Muscle of arm (tissue), 12 donors: ENCODE results near the gene CCNF. TPM values are rescaled to one million over a fixed set of nuclear protein-coding genes. Genes with fewer than 3 reads are reported as not detected.
A peak's percentile ranks its signal among the peaks of the same experiment; 100 is the strongest.
"Not testable (repeated sequence)": the region's sequence is repeated elsewhere in the genome, so short reads cannot be mapped to it uniquely, and the experiment has no call there.

ENCODE experiments used
- DNase-seq: peaks from one replicate; pipeline ENCODE4 v3.0.0-alpha.2; 2013
- polyA plus RNA-seq, 12 donors: library from polyadenylated mRNA; unstranded; fragments of 120-200 nt; gene quantifications; one replicate each; pipeline ENCODE4 v1.2.1, GENCODE V29; 2013; ENCODE audit not compliant: insufficient read length in 12 of 12

The CCNF gene
- polyA plus RNA-seq, 12 donors, result 3.3 to 9.5 (median 6.5) TPM; not detected in 1

DNA sequence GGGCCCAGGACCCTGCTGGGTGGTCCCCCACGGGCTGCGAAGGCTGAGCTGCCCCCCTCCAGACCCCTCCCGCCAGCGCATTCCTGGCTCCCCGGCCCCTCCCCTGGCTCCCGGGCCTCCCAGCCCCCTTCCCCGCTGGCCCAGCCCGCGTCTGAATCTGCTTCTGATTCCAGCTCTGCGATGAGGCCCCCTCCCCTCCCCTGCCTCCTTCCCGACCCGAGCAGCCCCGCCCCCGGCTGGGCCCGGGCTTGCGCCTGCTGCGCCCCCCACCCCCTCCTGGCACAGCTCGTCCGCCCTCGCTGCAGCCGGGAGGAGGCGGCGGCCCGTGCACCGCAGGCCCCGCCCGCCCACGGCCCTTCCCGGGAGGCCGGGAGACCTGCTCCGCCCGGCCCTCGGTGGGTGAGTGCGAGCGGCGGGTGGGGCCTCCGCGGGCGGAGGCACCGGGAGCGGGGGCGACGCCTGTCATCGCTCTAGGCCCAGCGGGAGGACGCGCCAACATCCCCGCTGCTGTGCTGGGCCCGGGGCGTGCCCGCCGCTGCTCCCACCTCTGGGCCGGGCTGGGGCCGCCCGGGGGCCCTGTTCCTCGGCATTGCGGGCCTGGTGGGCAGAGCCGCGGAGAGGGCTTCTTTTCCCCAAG lies 41.9 kb downstream of the CCNF start, which contains the start of gene NTN3:
Gene NTN3, plus strand, starts transcription at position 282 of the 637 bp plus-strand sequence. CDS start 405 bp downstream, outside the sequence.
- DNase-seq, result peak; percentile 65

GRCh38 chr16:2471653-2472487 lies 42.6 kb downstream of the CCNF start:
- DNase-seq, result no peak

DNA sequence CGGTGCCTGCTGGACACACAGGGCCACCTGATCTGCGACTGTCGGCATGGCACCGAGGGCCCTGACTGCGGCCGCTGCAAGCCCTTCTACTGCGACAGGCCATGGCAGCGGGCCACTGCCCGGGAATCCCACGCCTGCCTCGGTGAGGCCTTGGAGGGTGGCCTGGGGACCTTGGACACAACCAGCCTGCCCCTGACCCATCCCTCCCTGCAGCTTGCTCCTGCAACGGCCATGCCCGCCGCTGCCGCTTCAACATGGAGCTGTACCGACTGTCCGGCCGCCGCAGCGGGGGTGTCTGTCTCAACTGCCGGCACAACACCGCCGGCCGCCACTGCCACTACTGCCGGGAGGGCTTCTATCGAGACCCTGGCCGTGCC lies 43.2 kb downstream of the CCNF start:
- no peak for DNase-seq

DNA sequence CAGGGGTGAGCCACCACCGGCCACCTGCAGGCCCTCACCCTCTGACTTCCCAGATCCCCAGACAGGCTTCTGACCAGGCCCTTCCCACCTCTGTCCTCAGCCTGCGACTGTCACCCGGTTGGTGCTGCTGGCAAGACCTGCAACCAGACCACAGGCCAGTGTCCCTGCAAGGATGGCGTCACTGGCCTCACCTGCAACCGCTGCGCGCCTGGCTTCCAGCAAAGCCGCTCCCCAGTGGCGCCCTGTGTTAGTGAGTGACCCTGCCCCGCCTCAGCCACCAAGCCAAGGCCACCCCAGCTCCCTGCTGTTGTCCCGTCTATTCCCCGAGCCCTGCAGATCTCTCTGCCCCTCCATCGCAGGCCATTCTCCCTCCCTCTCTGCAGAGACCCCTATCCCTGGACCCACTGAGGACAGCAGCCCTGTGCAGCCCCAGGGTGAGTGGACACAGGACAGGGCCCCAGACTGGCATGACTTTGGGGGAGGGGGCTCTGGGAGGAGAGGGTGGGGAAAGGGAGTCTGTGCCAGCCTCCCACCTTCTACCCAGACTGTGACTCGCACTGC lies 43.7 kb downstream of the CCNF start:
- DNase-seq, result no peak

GRCh38 chr16:2473446-2473926 lies 44.2 kb downstream of the CCNF start:
- no peak for DNase-seq

GRCh38 chr16:2473999-2474876 lies 45.0 kb downstream of the CCNF start:
- no peak for DNase-seq

GRCh38 chr16:2474877-2475412 lies 45.7 kb downstream of the CCNF start, which contains the start of gene TBC1D24:
TBC1D24 (plus strand) TSS chr16:2475127; CDS start chr16:2496149, 21,022 bp downstream.
- peak; percentile 86 for DNase-seq

- DNase-seq, result no peak
Measured at GRCh38 chr16:2475413-2476344, 46.4 kb downstream of the CCNF start.

DNA sequence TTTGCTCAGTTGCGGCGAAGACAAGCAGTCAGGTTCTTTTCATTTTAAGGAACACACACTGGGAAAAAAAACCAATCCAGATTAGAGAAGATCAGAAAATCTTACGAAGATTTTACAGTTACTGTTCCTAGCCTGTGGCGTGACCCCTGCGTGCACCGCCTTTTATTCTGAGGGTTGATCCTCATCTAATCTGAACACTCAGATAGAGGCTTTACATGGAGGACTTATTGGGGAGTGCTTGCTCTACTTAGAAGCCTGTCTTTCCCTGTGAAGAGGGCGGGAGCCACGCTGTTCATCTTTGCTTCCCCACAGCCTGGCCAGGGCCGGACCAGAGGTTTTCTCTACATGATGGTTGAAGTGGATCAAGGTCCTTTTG lies 47.1 kb downstream of the CCNF start:
- DNase-seq, result no peak

GRCh38 chr16:2476741-2477140 lies 47.5 kb downstream of the CCNF start:
- no peak for DNase-seq

DNA sequence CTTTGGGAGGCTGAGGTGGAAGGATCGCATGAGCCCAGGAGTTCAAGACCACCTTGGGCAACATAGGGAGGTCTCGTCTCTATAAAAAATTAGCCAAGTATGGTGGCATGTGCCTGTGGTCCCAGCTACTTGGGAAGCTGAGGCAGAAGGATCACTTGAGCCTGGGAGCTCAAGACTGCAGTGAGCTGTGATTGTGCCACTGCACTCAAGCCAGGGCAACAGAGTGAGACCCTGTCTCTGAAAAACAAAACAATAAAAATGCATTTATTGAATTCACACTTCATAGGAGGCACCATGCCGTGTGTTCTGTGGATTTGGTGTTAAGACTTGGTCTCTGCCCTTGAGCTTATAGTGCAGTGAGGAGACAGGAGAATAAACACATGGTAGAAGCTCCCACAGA lies 48.1 kb downstream of the CCNF start:
- DNase-seq, result no peak

- DNase-seq, result no peak
Measured at GRCh38 chr16:2478279-2478678, 49.0 kb downstream of the CCNF start.

DNA sequence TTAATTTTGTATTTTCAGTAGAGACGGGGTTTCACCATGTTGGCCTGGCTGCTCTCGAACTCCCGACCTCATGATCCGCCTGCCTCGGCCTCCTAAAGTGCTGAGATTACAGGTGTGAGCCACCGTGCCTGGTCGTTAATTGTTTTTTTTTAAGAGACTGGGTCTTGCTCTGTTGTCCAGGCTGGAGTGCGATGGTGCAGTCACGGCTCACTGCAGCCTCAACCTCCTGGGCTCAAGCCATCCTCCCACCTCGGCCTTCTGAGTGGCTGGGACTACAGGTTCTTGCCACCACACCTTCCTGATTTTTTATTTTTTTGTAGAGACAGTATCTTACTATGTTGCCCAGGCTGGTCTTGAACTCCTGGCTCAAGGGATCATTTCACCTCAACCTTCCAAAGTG lies 50.7 kb downstream of the CCNF start:
- DNase-seq, result not testable (repeated sequence)

DNA sequence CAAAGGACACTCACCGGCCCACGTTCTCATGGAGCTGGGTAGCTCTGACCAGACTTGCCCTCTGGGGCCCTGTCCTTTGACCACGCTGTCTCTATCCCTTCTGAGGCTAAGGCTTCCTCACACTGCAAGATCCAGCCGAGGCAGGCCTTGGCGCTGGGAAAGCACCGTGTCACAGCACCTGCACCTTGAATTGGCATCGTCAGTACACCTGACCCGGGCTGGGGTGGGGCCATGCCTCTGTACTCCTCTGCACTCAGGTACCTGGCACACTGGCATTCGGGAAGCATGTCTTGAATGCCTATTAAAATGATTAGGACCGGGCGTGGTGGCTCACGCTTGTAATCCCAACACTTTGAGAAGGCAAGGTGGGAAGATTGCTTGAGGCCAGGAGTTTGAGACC lies 51.7 kb downstream of the CCNF start:
- DNase-seq, result no peak

DNA sequence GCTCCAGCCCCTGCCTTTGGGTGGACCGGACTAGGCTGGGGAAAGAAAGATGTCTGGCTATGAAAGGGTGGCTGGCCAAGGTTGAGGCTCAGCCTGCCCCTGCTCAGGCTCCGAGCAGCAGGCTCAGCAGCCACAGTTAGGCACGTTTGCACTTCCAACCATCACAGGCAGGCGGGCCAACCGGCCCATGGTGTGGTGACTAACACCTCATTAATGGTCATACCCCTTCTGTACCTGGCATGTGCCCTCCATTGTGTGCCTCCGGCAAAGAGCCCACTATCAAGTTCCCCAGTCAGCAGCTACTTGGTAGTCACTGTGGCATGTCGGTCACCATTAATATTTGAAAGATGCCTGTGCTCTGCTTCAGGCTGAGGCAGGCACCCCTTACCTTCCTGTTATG lies 52.4 kb downstream of the CCNF start:
- no peak for DNase-seq

GRCh38 chr16:2482249-2482648 lies 53.0 kb downstream of the CCNF start:
- no peak for DNase-seq

DNA sequence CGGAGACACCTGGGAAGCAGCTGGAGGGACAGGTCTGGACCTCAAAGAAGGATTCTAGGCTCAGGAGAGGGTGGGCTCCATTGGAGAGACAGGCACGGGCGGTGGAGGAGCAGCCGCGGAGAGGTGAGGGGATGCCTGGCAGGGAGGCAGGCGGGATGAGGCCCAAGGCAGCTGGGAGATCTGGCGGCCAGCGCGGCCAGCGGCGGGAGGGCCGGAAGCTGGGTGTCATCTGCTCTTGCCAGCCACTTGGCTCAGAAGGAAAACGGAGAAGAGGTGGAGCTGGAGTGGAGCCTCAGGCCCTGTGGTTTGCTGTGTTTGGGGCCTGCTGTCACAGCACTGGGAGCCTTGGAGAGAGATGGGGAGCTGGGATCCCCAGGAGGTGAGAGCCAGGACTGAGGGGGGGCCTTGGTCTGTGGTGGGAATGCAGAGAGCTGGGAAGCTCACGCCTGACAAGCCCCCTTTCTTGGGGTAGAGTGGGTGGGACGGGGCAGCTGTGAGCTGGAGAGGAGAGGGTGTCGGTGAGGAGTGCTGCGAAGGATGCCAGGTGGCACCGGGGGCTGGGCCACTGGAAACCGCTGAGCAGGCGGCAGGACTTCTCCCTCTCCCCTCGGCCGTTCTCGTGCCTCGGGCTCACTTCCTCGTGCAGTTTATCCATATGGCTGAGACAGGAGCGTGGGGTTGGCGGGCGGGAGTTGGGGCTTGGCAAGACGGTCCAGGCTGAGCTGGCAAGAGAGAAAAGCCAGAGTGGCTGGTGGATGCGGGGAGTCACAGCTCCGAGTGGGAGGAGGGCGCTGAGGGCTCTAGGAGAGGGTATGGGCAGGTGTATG lies 53.7 kb downstream of the CCNF start:
- DNase-seq, result no peak

- no peak for DNase-seq
Measured at GRCh38 chr16:2483939-2484897, 55.0 kb downstream of the CCNF start.
